Keratinocyte (primary cell): ENCODE results near the gene LRRC51. TPM values are rescaled to one million over a fixed set of nuclear protein-coding genes. Genes with fewer than 3 reads are reported as not detected.

Experiments
- DNase-seq: peaks from one replicate; pipeline ENCODE4 v3.0.0-alpha.2; 2011; ENCODE audit warnings: low read depth, missing footprints, low spot score
- FAIRE-seq: peaks from 2 replicates; lab custom pipeline; 2011; peaks lifted over from hg19 to GRCh38; lab: Jason Lieb, UNC
- H2AFZ ChIP-seq: 2 replicates; pipeline ENCODE4 v1.6.0; 2012; ENCODE audit warnings: low read length, control low read depth, inconsistent platforms; ENCODE audit not compliant: control insufficient read depth
- H3K27ac ChIP-seq: 2 replicates; pipeline ENCODE4 v1.5.1; 2011; ENCODE audit warnings: low read length; ENCODE audit not compliant: control insufficient read depth, insufficient read depth
- H3K27me3 ChIP-seq: 3 replicates; pipeline ENCODE4 v1.6.0; 2011; ENCODE audit warnings: low read length; ENCODE audit not compliant: control insufficient read depth, insufficient read depth; ENCODE audit errors: extremely low read depth
- H3K36me3 ChIP-seq, 2 experiments: 2 replicates in 1 of 2; 3 replicates in 1 of 2; pipeline ENCODE4 v1.5.1; 2011; ENCODE audit warnings: low read length in 2 of 2, mild to moderate bottlenecking in 1 of 2; ENCODE audit not compliant: control insufficient read depth in 2 of 2, insufficient read depth in 2 of 2; ENCODE audit errors: extremely low read depth in 1 of 2
- H3K4me1 ChIP-seq: 3 replicates; pipeline ENCODE4 v1.5.1; 2011; ENCODE audit warnings: low read length; ENCODE audit not compliant: control insufficient read depth, insufficient read depth; ENCODE audit errors: extremely low read depth
- H3K4me2 ChIP-seq: 3 replicates; pipeline ENCODE4 v1.6.0; 2011; ENCODE audit warnings: low read depth, low read length; ENCODE audit not compliant: control insufficient read depth, insufficient read depth; ENCODE audit errors: extremely low read depth
- H3K4me3 ChIP-seq, 3 experiments: fragments of 200-600 bp in 1 of 3; sonication (generic) in 1 of 3; 2 replicates in 2 of 3; 3 replicates in 1 of 3; pipeline ENCODE4 v1.5.1; 2011 to 2016; ENCODE audit warnings: low read length in 3 of 3, mild to moderate bottlenecking in 3 of 3, control low read depth in 2 of 3, inconsistent platforms in 1 of 3, low read depth in 1 of 3, mixed read lengths in 1 of 3, mixed run types in 1 of 3, moderate library complexity in 1 of 3; ENCODE audit not compliant: control insufficient read depth in 2 of 3, insufficient read depth in 2 of 3; ENCODE audit errors: extremely low read depth in 1 of 3
- H3K79me2 ChIP-seq: 2 replicates; pipeline ENCODE4 v1.6.0; 2012; ENCODE audit warnings: low read length; ENCODE audit not compliant: control insufficient read depth, insufficient read depth
- H3K9ac ChIP-seq: 3 replicates; pipeline ENCODE4 v1.6.0; 2011; ENCODE audit warnings: low read length; ENCODE audit not compliant: control insufficient read depth, insufficient read depth; ENCODE audit errors: extremely low read depth
- H3K9me1 ChIP-seq: 3 replicates; pipeline ENCODE4 v1.6.0; 2011; ENCODE audit warnings: low read length; ENCODE audit not compliant: control insufficient read depth, insufficient read depth; ENCODE audit errors: extremely low read depth
- H3K9me3 ChIP-seq: 2 replicates; pipeline ENCODE4 v1.5.1; 2012; ENCODE audit warnings: low read depth, low read length; ENCODE audit not compliant: control insufficient read depth
- H4K20me1 ChIP-seq: 3 replicates; pipeline ENCODE4 v1.6.0; 2011; ENCODE audit warnings: low read length; ENCODE audit not compliant: control insufficient read depth, insufficient read depth; ENCODE audit errors: extremely low read depth
- EZH2 ChIP-seq: IDR thresholded peaks from one replicate; pipeline ENCODE4 v1.6.1; 2012; ENCODE audit warnings: inconsistent platforms, mild to moderate bottlenecking, low read length, moderate library complexity
- dilution Hi-C: fragments of 300-500 bp; cut with MboI; formaldehyde crosslinking; loops from one replicate; pipeline ENCODE4 v1.7.0; 2020; ENCODE audit warnings: low sequenced_read_pairs; ENCODE audit not compliant: extremely low pct_ligation_motif_present
- polyA plus RNA-seq, 5 experiments: library from polyadenylated mRNA; depleted of rRNA in 3 of 5; stranded (reverse) in 3 of 5; stranded (forward) in 1 of 5; unstranded in 1 of 5; fragments of >200 nt; gene quantifications; 1 replicate in 1 of 5; 2 replicates in 3 of 5; 3 replicates in 1 of 5; pipeline versions ENCODE4 v1.2.1 to v1.2.3, GENCODE V29; 2011 to 2012; ENCODE audit warnings: missing spikeins in 2 of 5, low read depth in 1 of 5, low replicate concordance in 1 of 5
- TF ChIP-seq, protein P1 (sequence below), 3 experiments: IDR thresholded peaks in 1 of 3; conservative IDR thresholded peaks in 1 of 3; optimal IDR thresholded peaks in 1 of 3; 2 replicates in 2 of 3; 3 replicates in 1 of 3; pipeline versions ENCODE3 to v1.5.1; 2011; ENCODE audit warnings: low read length in 3 of 3, mild to moderate bottlenecking in 3 of 3, moderate library complexity in 2 of 3, control low read depth in 1 of 3, inconsistent platforms in 1 of 3; ENCODE audit not compliant: insufficient read depth in 2 of 3; ENCODE audit errors: extremely low read depth in 1 of 3

Gene LRRC51
- polyA plus RNA-seq, 1 donor (not counting 4 experiments of a cell fraction or from before 2014, with no cell fraction given), result 5.2 TPM

DNA sequence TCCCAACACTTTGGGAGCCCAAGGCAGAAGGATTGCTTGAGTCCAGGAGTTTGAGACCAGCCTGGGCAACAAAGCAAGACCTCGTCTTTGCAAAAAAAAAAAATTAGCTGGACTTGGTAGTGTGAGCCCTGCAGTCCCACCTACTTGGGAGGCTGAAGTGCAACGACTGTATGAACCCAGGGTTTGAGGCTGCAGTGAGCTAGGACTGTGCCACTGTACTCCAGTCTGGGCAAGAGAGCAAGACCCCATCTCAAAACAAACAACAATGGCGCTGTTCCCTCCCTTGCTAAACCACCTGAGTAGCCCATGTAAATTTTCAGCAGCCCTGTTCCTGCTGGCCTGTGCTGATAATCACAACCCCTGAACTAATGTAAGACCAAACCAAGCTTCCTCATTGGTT is 19.4 kb downstream of the LRRC51 start:
- H3K27ac ChIP-seq, result no peak overlapping the region
- dilution Hi-C loops, result no loop called here
- no peaks in the 10 kb centered on the region for H3K27me3 ChIP-seq
- no peaks in the 10 kb centered on the region for H3K9me3 ChIP-seq
- peaks cover 44% of the 10 kb centered on the region for H3K79me2 ChIP-seq
- H3K9ac ChIP-seq, result no peak overlapping the region
- H3K4me1 ChIP-seq, result peaks cover 40% of the 10 kb centered on the region
- no peaks in the 10 kb centered on the region for H3K9me1 ChIP-seq
- DNase-seq, result no peak
- no peaks in the 10 kb centered on the region for H4K20me1 ChIP-seq
- peak overlapping the region; percentile 97 for H3K4me2 ChIP-seq
- peak overlapping the region in 1 of 3 experiments; percentile 25 for H3K4me3 ChIP-seq
- H3K36me3 ChIP-seq, result peaks cover 18 to 46% of the 10 kb centered on the region in 2 experiments
- no peak for FAIRE-seq
- H2AFZ ChIP-seq, result no peak overlapping the region
- no peak for TF ChIP-seq EZH2
- TF ChIP-seq, protein P1, sequence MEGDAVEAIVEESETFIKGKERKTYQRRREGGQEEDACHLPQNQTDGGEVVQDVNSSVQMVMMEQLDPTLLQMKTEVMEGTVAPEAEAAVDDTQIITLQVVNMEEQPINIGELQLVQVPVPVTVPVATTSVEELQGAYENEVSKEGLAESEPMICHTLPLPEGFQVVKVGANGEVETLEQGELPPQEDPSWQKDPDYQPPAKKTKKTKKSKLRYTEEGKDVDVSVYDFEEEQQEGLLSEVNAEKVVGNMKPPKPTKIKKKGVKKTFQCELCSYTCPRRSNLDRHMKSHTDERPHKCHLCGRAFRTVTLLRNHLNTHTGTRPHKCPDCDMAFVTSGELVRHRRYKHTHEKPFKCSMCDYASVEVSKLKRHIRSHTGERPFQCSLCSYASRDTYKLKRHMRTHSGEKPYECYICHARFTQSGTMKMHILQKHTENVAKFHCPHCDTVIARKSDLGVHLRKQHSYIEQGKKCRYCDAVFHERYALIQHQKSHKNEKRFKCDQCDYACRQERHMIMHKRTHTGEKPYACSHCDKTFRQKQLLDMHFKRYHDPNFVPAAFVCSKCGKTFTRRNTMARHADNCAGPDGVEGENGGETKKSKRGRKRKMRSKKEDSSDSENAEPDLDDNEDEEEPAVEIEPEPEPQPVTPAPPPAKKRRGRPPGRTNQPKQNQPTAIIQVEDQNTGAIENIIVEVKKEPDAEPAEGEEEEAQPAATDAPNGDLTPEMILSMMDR (optimal IDR thresholded peaks at IDR 0.05 in 1 of 3, IDR thresholded peaks at IDR 0.05 in 1 of 3, conservative IDR thresholded peaks at IDR 0.05 in 1 of 3; ENCODE audit: extremely low read depth in 1 of 3, insufficient read depth in 2 of 3, low read length in 3 of 3), result no peak

DNA sequence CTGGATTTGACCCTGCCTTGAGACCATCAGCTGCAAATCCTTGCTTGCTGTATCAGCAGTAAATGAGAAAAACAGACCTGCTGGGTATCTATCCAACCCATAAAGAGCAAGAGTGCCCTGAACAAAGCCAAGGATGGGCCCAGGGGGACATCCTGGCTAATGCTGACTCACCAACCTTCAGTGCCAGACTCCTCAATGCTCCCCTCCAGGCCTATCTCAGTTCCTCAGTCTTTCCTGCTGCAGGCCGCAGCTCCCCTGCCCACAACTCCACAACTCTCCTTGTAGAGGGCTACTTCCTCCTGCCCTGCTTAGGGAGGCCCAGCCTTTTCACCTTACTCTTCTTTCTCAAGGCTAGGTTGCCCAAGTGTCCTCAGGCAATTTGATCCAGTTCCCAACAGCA is 19.8 kb downstream of the LRRC51 start:
- no peaks in the 10 kb centered on the region for H3K9me3 ChIP-seq
- H3K79me2 ChIP-seq, result peaks cover 44% of the 10 kb centered on the region
- H3K9ac ChIP-seq, result no peak overlapping the region
- H3K4me1 ChIP-seq, result peaks cover 36% of the 10 kb centered on the region
- H2AFZ ChIP-seq, result no peak overlapping the region
- dilution Hi-C loops, result no loop called here
- FAIRE-seq (no peak), DNase-seq (no peak)
- H3K36me3 ChIP-seq, result peaks cover 18 to 42% of the 10 kb centered on the region in 2 experiments
- H3K4me3 ChIP-seq, result peak overlapping the region in 1 of 3 experiments; percentile 25
- H3K27ac ChIP-seq, result no peak overlapping the region
- no peaks in the 10 kb centered on the region for H4K20me1 ChIP-seq
- H3K4me2 ChIP-seq, result peak overlapping the region; percentile 97
- TF ChIP-seq, protein P1 (optimal IDR thresholded peaks at IDR 0.05 in 1 of 3, IDR thresholded peaks at IDR 0.05 in 1 of 3, conservative IDR thresholded peaks at IDR 0.05 in 1 of 3; ENCODE audit: extremely low read depth in 1 of 3, insufficient read depth in 2 of 3, low read length in 3 of 3), result no peak
- TF ChIP-seq EZH2, result no peak
- H3K9me1 ChIP-seq, result no peaks in the 10 kb centered on the region
- no peaks in the 10 kb centered on the region for H3K27me3 ChIP-seq
